ENCODE measurements around the gene TRIP13. TPM values are rescaled to one million over a fixed set of nuclear protein-coding genes. Genes with fewer than 3 reads are reported as not detected.

Gene TRIP13
- total and polyA plus RNA-seq, 12 donors: 0.30 to 5.0 (median 0.78) TPM

- Histone ChIP-seq H3K36me3 (replicated peaks in 1 of 2) (no peaks in the 10 kb centered on the region), H3K27ac (no peak overlapping the region), H3K27me3 (no peaks in the 10 kb centered on the region), H3K4me1 (replicated peaks in 1 of 2) (peaks cover 0 to 9% of the 10 kb centered on the region in 2 donors), H3K4me3 (no peak overlapping the region), H3K9me3 (replicated peaks in 1 of 3) (no peaks in the 10 kb centered on the region)
- intact Hi-C loops (cut with DNase I): no loop called here
- WGBS, 4 donors: 72 to 89% (median 82%) methylated on average over 8 to 19 of the region's 19 CpGs
- TF ChIP-seq POLR2A (IDR thresholded peaks at IDR 0.05) (no peak), CTCF (IDR thresholded peaks at IDR 0.05) (no peak)
- DNase-seq: peak in 2 of 7 donors; percentile 5 to 9
Observed at GRCh38 chr5:948472-949274, 56.0 kb downstream of the TRIP13 start.

- no peaks in the 10 kb centered on the region for H3K27me3 ChIP-seq
- 60 to 77% (median 72%) methylated on average over 5 of the region's 5 CpGs for WGBS, 4 donors
- TF ChIP-seq CTCF (IDR thresholded peaks at IDR 0.05): no peak
- no peak for TF ChIP-seq POLR2A (IDR thresholded peaks at IDR 0.05)
- no peaks in the 10 kb centered on the region for H3K36me3 ChIP-seq (replicated peaks in 1 of 2)
- no peak overlapping the region for H3K4me3 ChIP-seq
- H3K4me1 ChIP-seq (replicated peaks in 1 of 2): peaks cover 0 to 9% of the 10 kb centered on the region in 2 donors
- DNase-seq: peak in 1 of 7 donors; percentile 46
- H3K9me3 ChIP-seq (replicated peaks in 1 of 3): no peaks in the 10 kb centered on the region
- no peak overlapping the region for H3K27ac ChIP-seq
- intact Hi-C loops (cut with DNase I): no loop called here
Observed at GRCh38 chr5:949275-949543, 56.5 kb downstream of the TRIP13 start.

GRCh38 chr5:949815-950560 lies 57.3 kb downstream of the TRIP13 start:
- no peaks in the 10 kb centered on the region for H3K9me3 ChIP-seq (replicated peaks in 1 of 3)
- H3K4me1 ChIP-seq (replicated peaks in 1 of 2): peaks cover 0 to 9% of the 10 kb centered on the region in 2 donors
- WGBS, 4 donors: 85 to 93% (median 91%) methylated on average over 17 of the region's 17 CpGs
- DNase-seq: no peak
- H3K36me3 ChIP-seq (replicated peaks in 1 of 2): no peaks in the 10 kb centered on the region
- TF ChIP-seq POLR2A (IDR thresholded peaks at IDR 0.05): no peak
- no peak for TF ChIP-seq CTCF (IDR thresholded peaks at IDR 0.05)
- H3K27me3 ChIP-seq: no peaks in the 10 kb centered on the region
- H3K27ac ChIP-seq: no peak overlapping the region
- H3K4me3 ChIP-seq: no peak overlapping the region
- intact Hi-C loops (cut with DNase I): no loop called here

GRCh38 chr5:951940-952596 lies 59.4 kb downstream of the TRIP13 start:
- H3K36me3 ChIP-seq (replicated peaks in 1 of 2): no peaks in the 10 kb centered on the region
- H3K4me3 ChIP-seq: no peak overlapping the region
- intact Hi-C loops (cut with DNase I): no loop called here
- no peak overlapping the region for H3K27ac ChIP-seq
- peaks cover 0 to 1% of the 10 kb centered on the region in 2 donors for H3K4me1 ChIP-seq (replicated peaks in 1 of 2)
- no peak for DNase-seq
- 78 to 97% (median 87%) methylated on average over 6 to 16 of the region's 16 CpGs for WGBS, 4 donors
- H3K9me3 ChIP-seq (replicated peaks in 1 of 3): no peaks in the 10 kb centered on the region
- no peak for TF ChIP-seq CTCF (IDR thresholded peaks at IDR 0.05)
- TF ChIP-seq POLR2A (IDR thresholded peaks at IDR 0.05): no peak
- H3K27me3 ChIP-seq: no peaks in the 10 kb centered on the region
